Mucosa of descending colon (tissue), 3 donors: ENCODE data around the gene TBC1D4. TPM values are rescaled to one million over a fixed set of nuclear protein-coding genes. Genes with fewer than 3 reads are reported as not detected.

Experiments used
- ATAC-seq: fragments of 200-7000 bp; cut with Tn5 transposase; one replicate; pipeline ENCODE4 v1.9.1; 2020; ENCODE audit warnings: mild to moderate bottlenecking, moderate library complexity
- DNase-seq, 3 donors: peaks; one replicate each; pipeline ENCODE4 v3.0.0-alpha.2; 2020
- H3K36me3 ChIP-seq: fragments of 200-600 bp; one replicate; pipeline ENCODE4 v1.8.0; 2021; ENCODE audit warnings: low read depth, mild to moderate bottlenecking
- H3K4me1 ChIP-seq: fragments of 200-600 bp; one replicate; pipeline ENCODE4 v1.8.0; 2021; ENCODE audit warnings: low read depth, mild to moderate bottlenecking
- H3K4me3 ChIP-seq: fragments of 200-600 bp; one replicate; pipeline ENCODE4 v1.8.0; 2021; ENCODE audit warnings: mild to moderate bottlenecking
- H3K9me3 ChIP-seq: fragments of 200-600 bp; one replicate; pipeline ENCODE4 v1.8.0; 2021; ENCODE audit warnings: mild to moderate bottlenecking
- CTCF ChIP-seq: fragments of 200-600 bp; IDR thresholded peaks from one replicate; pipeline ENCODE4 v1.8.0; 2022; ENCODE audit warnings: antibody characterized with exemption, mild to moderate bottlenecking
- intact Hi-C, 2 donors: fragments of 100-400 bp; cut with DNase I in 1 of 2; cut with micrococcal nuclease in 1 of 2; formaldehyde crosslinking; loops; one replicate each; pipeline versions ENCODE4 v1.11.0 to v1.11.1; 2022; cut with DNase I, micrococcal nuclease
- total RNA-seq, 3 donors: library from RNA; stranded (reverse); fragmentation: NEBNext Ultra II Directional in 2 of 3; extraction: Animal tissue kit (Norgen Biotek cat#: 25700) in 2 of 3; gene quantifications; one replicate each; pipeline versions ENCODE4 v1.2.1 to v1.2.4, GENCODE V29; 2021 to 2023
- donor health status: DM: no; HTN: no; CAD: no; lungs with moderate emphysema.
- donor health status: DM: no; HTN: no; CAD: no.
- donor health status: DM: no; HTN: yes; CAD: no.

The TBC1D4 gene
- total RNA-seq, 3 donors from 2014 or later: 13.4 to 24.6 (median 13.8) TPM

GRCh38 chr13:75318138-75318833, 163.7 kb downstream of the TBC1D4 start:
- Histone ChIP-seq H3K36me3 (no peaks in the 10 kb centered on the region), H3K4me3 (no peak overlapping the region), H3K4me1 (no peaks in the 10 kb centered on the region), H3K9me3 (no peaks in the 10 kb centered on the region)
- DNase-seq (no peak), ATAC-seq (peak; percentile 19)
- intact Hi-C loops: no loop called here
- TF ChIP-seq CTCF: no peak

DNA sequence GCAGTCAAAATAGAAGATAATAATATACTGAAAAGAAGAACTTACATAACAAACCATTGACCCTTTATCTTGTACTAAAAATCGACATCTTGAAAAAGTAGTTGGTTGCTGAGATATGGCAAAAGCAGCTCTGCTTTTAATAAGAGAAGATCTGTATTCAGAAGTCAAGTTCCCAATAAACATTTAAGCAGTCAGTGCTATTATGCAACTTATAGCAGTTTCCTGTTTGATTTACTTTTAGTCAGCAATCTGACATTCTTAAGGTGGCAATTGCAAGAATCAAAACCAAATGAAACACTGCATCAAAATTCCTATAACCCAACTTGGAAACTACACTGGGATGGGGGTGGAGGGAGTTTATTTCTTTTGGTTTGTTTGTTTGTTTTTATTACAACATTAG, 165.5 kb downstream of the TBC1D4 start:
- intact Hi-C loops: no loop called here
- Histone ChIP-seq H3K36me3 (no peaks in the 10 kb centered on the region), H3K9me3 (no peaks in the 10 kb centered on the region), H3K4me1 (no peaks in the 10 kb centered on the region), H3K4me3 (no peak overlapping the region)
- ATAC-seq (no peak), DNase-seq (no peak)
- TF ChIP-seq CTCF: no peak

DNA sequence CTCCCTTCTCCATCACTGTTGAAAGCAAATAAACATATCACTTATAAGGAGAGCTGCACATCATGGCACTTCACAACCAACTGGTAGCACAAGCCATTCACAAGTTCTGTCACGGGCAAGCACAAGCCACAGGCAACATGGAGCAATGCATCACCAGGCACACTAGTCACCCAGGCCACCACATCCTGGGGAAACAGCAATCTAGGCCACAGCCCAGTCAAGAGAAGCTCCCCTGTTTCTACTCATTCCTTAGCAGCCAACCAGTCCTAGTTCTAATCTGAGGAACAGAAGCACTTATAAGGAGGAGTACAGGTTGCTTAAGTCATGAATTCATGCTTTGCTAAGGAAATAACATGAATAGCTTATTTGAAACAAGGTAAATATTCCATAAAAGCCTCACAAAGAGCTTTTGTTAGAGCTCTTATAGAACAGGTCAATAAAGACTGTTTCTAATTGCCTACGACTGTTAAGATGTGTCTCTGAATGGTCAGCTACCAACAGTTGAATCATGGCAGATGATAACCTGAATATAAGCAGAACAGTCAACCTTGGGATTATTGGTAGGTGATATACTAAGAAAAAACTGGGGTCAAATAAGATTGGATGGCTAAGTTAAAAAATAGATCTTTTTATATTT, 169.0 kb downstream of the TBC1D4 start:
- DNase-seq: no peak
- Histone ChIP-seq H3K4me1 (no peaks in the 10 kb centered on the region), H3K9me3 (no peaks in the 10 kb centered on the region), H3K4me3 (no peak overlapping the region), H3K36me3 (no peaks in the 10 kb centered on the region)
- TF ChIP-seq CTCF: no peak
- peak; percentile 78 for ATAC-seq
- intact Hi-C loops: no loop called here

- Histone ChIP-seq H3K4me3 (no peak overlapping the region), H3K4me1 (no peaks in the 10 kb centered on the region), H3K9me3 (no peaks in the 10 kb centered on the region), H3K36me3 (no peaks in the 10 kb centered on the region)
- TF ChIP-seq CTCF: no peak
- intact Hi-C loops: no loop called here
- DNase-seq (no peak), ATAC-seq (no peak)
Measured at GRCh38 chr13:75309981-75310580, 171.9 kb downstream of the TBC1D4 start.

DNA sequence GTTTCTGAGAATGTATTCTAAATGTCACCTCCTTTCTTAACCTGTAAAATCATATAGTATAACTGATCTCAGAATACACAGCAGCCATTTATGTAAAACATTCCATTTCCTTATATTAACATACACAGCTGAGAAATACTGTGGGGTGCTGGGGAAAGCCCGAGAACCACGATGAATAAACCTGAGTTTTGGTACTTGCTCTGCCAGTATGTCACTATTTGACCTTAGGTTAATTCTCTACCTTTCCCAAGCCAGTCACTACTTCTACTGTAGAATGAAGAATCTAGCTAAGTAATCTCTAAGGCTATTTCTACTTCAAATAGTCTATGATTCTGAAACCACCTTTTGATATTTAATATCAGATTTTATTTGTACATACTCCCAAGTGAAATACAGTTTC, 173.7 kb downstream of the TBC1D4 start:
- no peak overlapping the region for H3K4me3 ChIP-seq
- no peaks in the 10 kb centered on the region for H3K36me3 ChIP-seq
- H3K9me3 ChIP-seq: no peaks in the 10 kb centered on the region
- TF ChIP-seq CTCF: no peak
- ATAC-seq: no peak
- H3K4me1 ChIP-seq: no peaks in the 10 kb centered on the region
- intact Hi-C loops: no loop called here
- DNase-seq: no peak
